H9 (cell line): ENCODE measurements around the gene HOXB1. TPM values are rescaled to one million over a fixed set of nuclear protein-coding genes. Genes with fewer than 3 reads are reported as not detected.

Source experiments
- DNase-seq: peaks from one replicate; pipeline ENCODE4 v3.0.0-alpha.2; 2017
- H2AFZ ChIP-seq: one replicate; pipeline ENCODE4 v1.6.1; 2013; ENCODE audit warnings: mild to moderate bottlenecking, low read length, control low read depth, moderate library complexity
- H2AK5ac ChIP-seq: 2 replicates; pipeline ENCODE4 v1.6.1; 2013; ENCODE audit warnings: low read length, control low read depth, mixed read lengths; ENCODE audit not compliant: insufficient read length
- H2BK120ac ChIP-seq: one replicate; pipeline ENCODE4 v1.6.1; 2013; ENCODE audit warnings: low read depth, mild to moderate bottlenecking, low read length, control low read depth, inconsistent platforms; ENCODE audit not compliant: poor library complexity, severe bottlenecking
- H2BK12ac ChIP-seq: 2 replicates; pipeline ENCODE4 v1.6.1; 2013; ENCODE audit warnings: low read length, control low read depth, mixed read lengths, low read depth; ENCODE audit not compliant: insufficient read length
- H2BK15ac ChIP-seq: 2 replicates; pipeline ENCODE4 v1.6.1; 2013; ENCODE audit warnings: low read depth, low read length, control low read depth
- H2BK20ac ChIP-seq: one replicate; pipeline ENCODE4 v1.6.1; 2013; ENCODE audit warnings: low read depth, mild to moderate bottlenecking, low read length, control low read depth, inconsistent platforms; ENCODE audit not compliant: poor library complexity, severe bottlenecking
- H2BK5ac ChIP-seq: 2 replicates; pipeline ENCODE4 v1.6.1; 2013; ENCODE audit warnings: low read length, control low read depth, mixed read lengths; ENCODE audit not compliant: insufficient read length
- H3K14ac ChIP-seq: 2 replicates; pipeline ENCODE4 v1.6.1; 2013; ENCODE audit warnings: low read length, control low read depth; ENCODE audit not compliant: insufficient read depth
- H3K18ac ChIP-seq: 2 replicates; pipeline ENCODE4 v1.6.1; 2013; ENCODE audit warnings: low read depth, mild to moderate bottlenecking, mixed read lengths, low read length, control low read depth; ENCODE audit not compliant: insufficient read length
- H3K23ac ChIP-seq: 2 replicates; pipeline ENCODE4 v1.6.1; 2013; ENCODE audit warnings: low read length, control low read depth, mixed read lengths, low read depth; ENCODE audit not compliant: insufficient read length
- H3K23me2 ChIP-seq: 2 replicates; pipeline ENCODE4 v1.6.1; 2013; ENCODE audit warnings: low read depth, mild to moderate bottlenecking, mixed read lengths, low read length, control low read depth; ENCODE audit not compliant: insufficient read length, poor library complexity, severe bottlenecking
- H3K27ac ChIP-seq: 2 replicates; pipeline ENCODE4 v1.5.1; 2013; ENCODE audit warnings: low read length, control low read depth, mixed read lengths, low read depth; ENCODE audit not compliant: insufficient read length
- H3K27me3 ChIP-seq: 2 replicates; pipeline ENCODE4 v1.6.1; 2013; ENCODE audit warnings: low read length, control low read depth, inconsistent platforms; ENCODE audit not compliant: insufficient read depth
- H3K4ac ChIP-seq: 2 replicates; pipeline ENCODE4 v1.6.1; 2013; ENCODE audit warnings: low read depth, mild to moderate bottlenecking, control low read depth, inconsistent platforms, low read length, moderate library complexity
- H3K4me1 ChIP-seq: 2 replicates; pipeline ENCODE4 v1.6.1; 2013; ENCODE audit warnings: low read length, control low read depth, inconsistent platforms; ENCODE audit not compliant: insufficient read depth
- H3K4me2 ChIP-seq: 2 replicates; pipeline ENCODE4 v1.6.1; 2013; ENCODE audit warnings: low read length, control low read depth, mixed read lengths; ENCODE audit not compliant: insufficient read length, insufficient read depth
- H3K56ac ChIP-seq: 2 replicates; pipeline ENCODE4 v1.6.1; 2013; ENCODE audit warnings: low read depth, mild to moderate bottlenecking, mixed read lengths, low read length, control low read depth; ENCODE audit not compliant: insufficient read length
- H3K79me1 ChIP-seq: 2 replicates; pipeline ENCODE4 v1.6.1; 2013; ENCODE audit warnings: low read depth, mild to moderate bottlenecking, moderate library complexity, low read length, control low read depth, inconsistent platforms; ENCODE audit not compliant: insufficient read depth, poor library complexity, severe bottlenecking
- H3K79me2 ChIP-seq: 2 replicates; pipeline ENCODE4 v1.6.1; 2013; ENCODE audit warnings: low read length, control low read depth, inconsistent platforms; ENCODE audit not compliant: insufficient read depth
- H3K9ac ChIP-seq: 2 replicates; pipeline ENCODE4 v1.6.1; 2013; ENCODE audit warnings: low read length, control low read depth, mixed read lengths; ENCODE audit not compliant: insufficient read length; ENCODE audit errors: extremely low read depth
- H3K9me3 ChIP-seq: one replicate; pipeline ENCODE4 v1.6.1; 2013; ENCODE audit warnings: low read depth, low read length, inconsistent platforms; ENCODE audit not compliant: control insufficient read depth
- H3T11ph ChIP-seq: one replicate; pipeline ENCODE4 v1.6.1; 2013; ENCODE audit warnings: mild to moderate bottlenecking, low read length, control low read depth, inconsistent platforms
- H4K20me1 ChIP-seq: one replicate; pipeline ENCODE4 v1.6.1; 2013; ENCODE audit not compliant: control insufficient read depth, insufficient read length, insufficient read depth
- H4K5ac ChIP-seq: 2 replicates; pipeline ENCODE4 v1.6.1; 2013; ENCODE audit warnings: low read depth, mild to moderate bottlenecking, mixed read lengths, low read length, control low read depth; ENCODE audit not compliant: insufficient read length
- H4K8ac ChIP-seq: replicated peaks from 2 replicates; pipeline ENCODE4 v1.6.1; 2013; ENCODE audit warnings: low read length, control low read depth, mixed read lengths, low read depth; ENCODE audit not compliant: insufficient read length
- H4K91ac ChIP-seq: 2 replicates; pipeline ENCODE4 v1.6.1; 2013; ENCODE audit warnings: low read depth, mild to moderate bottlenecking, moderate library complexity, mixed read lengths, low read length, control low read depth; ENCODE audit not compliant: insufficient read length
- H3K27ac Mint-ChIP-seq, 3 experiments: 2 replicates in 2 of 3; 3 replicates in 1 of 3; pipeline ENCODE4 v1.8.0; 2020 to 2021; ENCODE audit warnings: mixed read lengths in 3 of 3, mild to moderate bottlenecking in 1 of 3, moderate library complexity in 1 of 3
- H3K27me3 Mint-ChIP-seq: 2 replicates; pipeline ENCODE4 v1.8.0; 2021; ENCODE audit warnings: low read depth, mild to moderate bottlenecking, moderate library complexity, mixed read lengths
- H3K36me3 Mint-ChIP-seq, 3 experiments: 2 replicates in 2 of 3; 3 replicates in 1 of 3; pipeline ENCODE4 v1.8.0; 2020 to 2021; ENCODE audit warnings: low read depth in 3 of 3, mixed read lengths in 3 of 3; ENCODE audit not compliant: insufficient read depth in 1 of 3
- H3K4me1 Mint-ChIP-seq, 2 experiments: 2 replicates each; pipeline ENCODE4 v1.8.0; 2020; ENCODE audit warnings: mixed read lengths in 2 of 2
- H3K4me3 Mint-ChIP-seq, 2 experiments: 2 replicates in 1 of 2; 3 replicates in 1 of 2; pipeline ENCODE4 v1.8.0; 2020 to 2021; ENCODE audit warnings: mild to moderate bottlenecking in 2 of 2, mixed read lengths in 2 of 2, moderate library complexity in 1 of 2
- H3K9me3 Mint-ChIP-seq, 2 experiments: 2 replicates in 1 of 2; 3 replicates in 1 of 2; pipeline ENCODE4 v1.8.0; 2020; ENCODE audit warnings: mild to moderate bottlenecking in 2 of 2, mixed read lengths in 2 of 2, moderate library complexity in 1 of 2
- WGBS: extraction: QIAGEN DNeasy Blood & Tissue Kit; methylation state at CpG from one replicate; pipeline ENCODE4 v1.1.7; 2013; ENCODE audit warnings: missing lambda C conversion rate, low lambda C conversion rate, mixed read lengths; ENCODE audit not compliant: insufficient read length; ENCODE audit errors: extremely low coverage; 5-methylcytosine and 5-hydroxymethylcytosine counted together
- total RNA-seq: library from RNA; stranded (reverse); gene quantifications from 2 replicates; pipeline ENCODE4 v1.2.1, GENCODE V29; 2021
- TF ChIP-seq, protein P1 (sequence below): fragments of 200-600 bp; sonication (generic); conservative IDR thresholded peaks from 3 replicates; pipeline ENCODE4 v1.8.0; 2021; ENCODE audit warnings: antibody characterized with exemption, mild to moderate bottlenecking

Gene HOXB1
- total RNA-seq, 1 experiment from 2014 or later = not detected

DNA sequence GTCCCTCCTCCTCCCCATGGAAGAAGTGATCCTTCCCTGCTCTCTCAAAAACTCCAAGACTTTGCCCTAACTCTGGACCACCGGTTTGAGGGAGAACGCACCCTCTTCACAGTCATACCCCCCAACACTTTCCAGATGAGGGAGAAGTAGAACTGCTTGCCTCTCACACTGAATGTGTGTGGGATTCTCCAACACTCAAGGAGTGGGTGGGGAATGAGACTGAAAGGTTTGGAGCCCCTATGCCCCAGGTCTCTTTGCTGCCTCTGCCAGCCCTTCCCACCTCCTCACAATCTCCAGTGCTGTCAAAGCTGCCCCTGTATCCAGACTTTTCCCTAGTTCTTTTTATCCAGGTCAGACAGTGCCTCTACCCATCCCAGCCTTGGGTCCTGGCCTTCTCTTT is 35.9 kb upstream of the HOXB1 start:
- H3K27me3 ChIP-seq = peaks cover 99% of the 10 kb centered on the region
- no peaks in the 10 kb centered on the region for H3K79me2 ChIP-seq
- no peak overlapping the region for H3K9ac ChIP-seq

More for the DNA sequence above, 35.9 kb upstream of the HOXB1 start:
- Histone ChIP-seq H3K4me1 (peaks cover 2% of the 10 kb centered on the region; the same call in 1 of the 2 replicates), H3K79me1 (no peaks in the 10 kb centered on the region), H2BK5ac (no peak overlapping the region), H2BK20ac (no peak overlapping the region), H2AK5ac (no peak overlapping the region), H3K23me2 (no peaks in the 10 kb centered on the region), H2BK15ac (no peak overlapping the region), H3T11ph (no peak overlapping the region), H3K23ac (no peak overlapping the region), H2AFZ (no peak overlapping the region), H3K27ac (no peak overlapping the region), H4K20me1 (peaks cover 4% of the 10 kb centered on the region), H3K4ac (no peak overlapping the region), H2BK12ac (no peak overlapping the region), H4K91ac (no peak overlapping the region), H3K9me3 (no peaks in the 10 kb centered on the region), H2BK120ac (no peak overlapping the region), H4K8ac (no peak overlapping the region), H3K14ac (no peak overlapping the region), H3K4me2 (no peak overlapping the region), H3K56ac (no peak overlapping the region), H4K5ac (no peak overlapping the region), H3K18ac (no peak overlapping the region)
- no peak for DNase-seq
- Mint-ChIP-seq H3K9me3 (peaks cover 0 to 7% of the 10 kb centered on the region in 2 experiments; a peak in 2 of 5 replicates), H3K4me1 (peaks cover 6 to 18% of the 10 kb centered on the region in 2 experiments), H3K27ac (no peak overlapping the region), H3K4me3 (no peak overlapping the region), H3K36me3 (no peaks in the 10 kb centered on the region; a peak in 2 of 7 replicates), H3K27me3 (peaks cover 23% of the 10 kb centered on the region)
- no CpG with 5 or more reads among the region's 2 CpGs for WGBS
- TF ChIP-seq, protein P1, sequence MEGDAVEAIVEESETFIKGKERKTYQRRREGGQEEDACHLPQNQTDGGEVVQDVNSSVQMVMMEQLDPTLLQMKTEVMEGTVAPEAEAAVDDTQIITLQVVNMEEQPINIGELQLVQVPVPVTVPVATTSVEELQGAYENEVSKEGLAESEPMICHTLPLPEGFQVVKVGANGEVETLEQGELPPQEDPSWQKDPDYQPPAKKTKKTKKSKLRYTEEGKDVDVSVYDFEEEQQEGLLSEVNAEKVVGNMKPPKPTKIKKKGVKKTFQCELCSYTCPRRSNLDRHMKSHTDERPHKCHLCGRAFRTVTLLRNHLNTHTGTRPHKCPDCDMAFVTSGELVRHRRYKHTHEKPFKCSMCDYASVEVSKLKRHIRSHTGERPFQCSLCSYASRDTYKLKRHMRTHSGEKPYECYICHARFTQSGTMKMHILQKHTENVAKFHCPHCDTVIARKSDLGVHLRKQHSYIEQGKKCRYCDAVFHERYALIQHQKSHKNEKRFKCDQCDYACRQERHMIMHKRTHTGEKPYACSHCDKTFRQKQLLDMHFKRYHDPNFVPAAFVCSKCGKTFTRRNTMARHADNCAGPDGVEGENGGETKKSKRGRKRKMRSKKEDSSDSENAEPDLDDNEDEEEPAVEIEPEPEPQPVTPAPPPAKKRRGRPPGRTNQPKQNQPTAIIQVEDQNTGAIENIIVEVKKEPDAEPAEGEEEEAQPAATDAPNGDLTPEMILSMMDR = no peak
